ENCODE results near the gene FEM1C.

Gene FEM1C

DNA sequence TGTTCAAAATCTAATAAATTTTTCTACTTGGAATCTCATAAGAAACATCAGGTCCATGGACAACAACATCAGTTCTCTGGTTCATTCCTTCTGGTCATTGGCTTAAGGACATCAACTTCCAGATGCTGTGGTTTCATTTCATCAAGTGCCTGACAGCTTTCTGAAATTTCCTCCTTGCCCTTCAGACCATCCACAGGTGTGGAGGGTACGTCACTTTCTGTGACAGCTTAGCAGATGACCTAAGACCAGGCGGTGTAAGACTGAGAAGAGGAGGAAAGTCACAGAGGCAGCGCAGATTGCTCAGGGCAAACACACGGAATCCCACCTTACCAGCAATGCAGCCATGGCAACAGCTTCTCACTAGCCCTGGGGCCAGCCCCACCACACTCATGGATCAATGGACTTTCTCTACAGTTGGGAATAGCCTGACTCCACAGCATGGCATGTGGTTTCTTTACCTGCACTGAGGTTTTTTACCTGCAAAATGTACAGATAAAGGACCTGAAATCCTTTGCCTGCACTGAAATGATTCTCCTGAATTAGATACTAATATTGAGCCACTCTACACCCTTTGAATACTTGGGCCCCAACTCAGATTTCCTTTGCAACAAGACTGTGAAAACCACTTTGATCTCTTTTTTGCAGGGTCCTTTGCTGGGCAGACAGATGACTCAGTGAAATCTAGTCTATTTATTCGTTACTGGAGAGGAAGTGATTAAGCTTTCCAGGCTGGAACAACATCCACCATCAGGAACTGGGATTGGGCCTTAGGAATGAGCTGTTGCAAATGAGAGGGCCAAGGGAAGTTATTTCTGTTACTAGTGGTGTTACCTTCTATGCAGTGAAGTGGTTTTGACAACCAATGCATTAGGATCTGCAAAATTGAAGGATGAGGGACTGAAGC, 30.8 kb upstream of the FEM1C start:
- DNase-seq (ENCODE audit: low read depth), result no peak

DNA sequence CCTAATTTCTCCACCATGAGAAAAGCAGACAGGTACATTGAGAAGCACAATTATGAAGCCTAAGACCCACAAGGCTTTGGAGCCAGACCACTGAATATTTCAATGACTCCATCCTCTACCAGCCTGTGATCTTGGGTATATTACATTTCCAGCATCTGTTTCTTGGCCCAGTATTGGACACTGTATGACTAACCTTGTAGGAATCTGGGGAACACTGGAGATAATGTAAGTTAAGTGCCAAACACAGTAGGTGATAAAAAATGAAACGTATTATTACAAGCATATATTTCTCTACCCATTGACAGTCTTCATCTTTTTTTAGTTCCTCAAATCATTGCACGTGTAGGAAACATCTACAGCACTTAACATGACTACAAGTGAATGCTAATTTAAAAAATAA, 28.6 kb upstream of the FEM1C start:
- no peak overlapping the region for H3K4me3 ChIP-seq (ENCODE audit: low read depth, low read length)
- in situ Hi-C loops (cut with HindIII; ENCODE audit: low sequenced_read_pairs), result no loop called here
- TF ChIP-seq, protein P1, sequence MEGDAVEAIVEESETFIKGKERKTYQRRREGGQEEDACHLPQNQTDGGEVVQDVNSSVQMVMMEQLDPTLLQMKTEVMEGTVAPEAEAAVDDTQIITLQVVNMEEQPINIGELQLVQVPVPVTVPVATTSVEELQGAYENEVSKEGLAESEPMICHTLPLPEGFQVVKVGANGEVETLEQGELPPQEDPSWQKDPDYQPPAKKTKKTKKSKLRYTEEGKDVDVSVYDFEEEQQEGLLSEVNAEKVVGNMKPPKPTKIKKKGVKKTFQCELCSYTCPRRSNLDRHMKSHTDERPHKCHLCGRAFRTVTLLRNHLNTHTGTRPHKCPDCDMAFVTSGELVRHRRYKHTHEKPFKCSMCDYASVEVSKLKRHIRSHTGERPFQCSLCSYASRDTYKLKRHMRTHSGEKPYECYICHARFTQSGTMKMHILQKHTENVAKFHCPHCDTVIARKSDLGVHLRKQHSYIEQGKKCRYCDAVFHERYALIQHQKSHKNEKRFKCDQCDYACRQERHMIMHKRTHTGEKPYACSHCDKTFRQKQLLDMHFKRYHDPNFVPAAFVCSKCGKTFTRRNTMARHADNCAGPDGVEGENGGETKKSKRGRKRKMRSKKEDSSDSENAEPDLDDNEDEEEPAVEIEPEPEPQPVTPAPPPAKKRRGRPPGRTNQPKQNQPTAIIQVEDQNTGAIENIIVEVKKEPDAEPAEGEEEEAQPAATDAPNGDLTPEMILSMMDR (IDR thresholded peaks at IDR 0.05; ENCODE audit: low read depth, low read length, missing control alignments), result no peak
- DNase-seq (ENCODE audit: low read depth), result peak; percentile 84

More for the DNA sequence above, 30.8 kb upstream of the FEM1C start:
- in situ Hi-C loops (cut with HindIII; ENCODE audit: low sequenced_read_pairs), result no loop called here
- TF ChIP-seq, protein P1 (IDR thresholded peaks at IDR 0.05; ENCODE audit: low read depth, low read length, missing control alignments), result no peak
- H3K4me3 ChIP-seq (ENCODE audit: low read depth, low read length), result no peak overlapping the region

DNA sequence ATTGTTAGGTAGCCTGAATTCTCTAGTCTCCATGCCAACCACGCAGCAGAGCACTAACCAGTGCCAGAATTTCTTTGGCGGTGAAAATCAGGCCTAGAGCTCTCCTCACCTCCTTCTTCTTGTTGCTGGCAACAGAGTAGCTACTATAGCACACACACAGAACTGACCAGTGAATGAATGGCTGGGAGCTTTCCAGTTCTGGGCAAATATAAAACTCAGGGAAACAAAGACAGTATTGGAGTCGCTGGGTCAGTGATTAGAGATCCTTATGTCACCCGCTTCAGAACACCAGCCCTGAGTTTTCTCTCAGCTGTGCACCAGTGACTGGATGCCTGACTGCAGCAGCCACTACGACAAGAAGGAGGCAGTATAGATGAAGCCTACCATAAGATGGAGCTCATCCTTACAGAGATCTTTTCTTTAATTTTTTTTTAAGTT, 26.9 kb upstream of the FEM1C start:
- DNase-seq (ENCODE audit: low read depth), result peak; percentile 33
- in situ Hi-C loops (cut with HindIII; ENCODE audit: low sequenced_read_pairs), result no loop called here
- TF ChIP-seq, protein P1 (IDR thresholded peaks at IDR 0.05; ENCODE audit: low read depth, low read length, missing control alignments), result no peak
- no peak overlapping the region for H3K4me3 ChIP-seq (ENCODE audit: low read depth, low read length)

DNA sequence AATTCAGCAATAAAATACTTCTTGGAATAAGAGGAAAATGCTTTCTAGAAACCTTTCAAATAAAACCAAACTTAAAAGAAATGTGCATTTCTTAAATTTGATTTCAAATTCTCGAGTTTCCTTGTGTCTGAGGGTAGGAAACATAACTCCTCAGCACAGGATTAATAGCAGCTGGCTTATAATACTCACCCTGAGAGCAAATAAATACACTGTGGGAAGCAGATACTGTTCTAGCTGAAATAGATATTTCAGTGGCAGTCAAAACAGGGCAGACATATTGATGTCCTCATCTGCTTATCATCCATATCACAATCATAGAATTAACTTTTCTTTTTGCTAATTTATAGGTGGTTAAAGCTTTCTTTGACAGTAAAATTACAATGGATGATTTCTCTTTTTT, 24.1 kb upstream of the FEM1C start:
- TF ChIP-seq, protein P1 (IDR thresholded peaks at IDR 0.05; ENCODE audit: low read depth, low read length, missing control alignments), result no peak
- no peak overlapping the region for H3K4me3 ChIP-seq (ENCODE audit: low read depth, low read length)
- in situ Hi-C loops (cut with HindIII; ENCODE audit: low sequenced_read_pairs), result no loop called here
- DNase-seq (ENCODE audit: low read depth), result no peak

DNA sequence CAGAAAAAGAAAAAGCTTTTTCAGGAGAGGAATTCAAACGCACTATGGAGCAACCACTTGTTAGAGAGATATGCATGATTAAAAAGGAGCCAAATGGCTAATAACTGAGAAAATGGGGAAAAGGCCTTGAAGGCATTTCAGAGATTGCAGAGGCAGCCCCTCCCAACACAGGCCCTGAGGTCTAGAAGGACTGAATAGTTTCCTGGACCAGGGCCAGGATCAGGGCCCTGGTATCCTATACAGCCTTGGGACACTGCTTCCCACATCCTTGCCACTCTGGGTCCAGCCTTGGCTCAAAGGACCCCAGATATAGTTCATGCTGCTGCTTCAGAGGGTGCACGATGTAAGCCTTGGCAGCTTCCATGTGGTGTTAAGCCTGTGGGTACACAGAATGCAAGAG, 20.7 kb upstream of the FEM1C start:
- in situ Hi-C loops (cut with HindIII; ENCODE audit: low sequenced_read_pairs), result no loop called here
- no peak for DNase-seq (ENCODE audit: low read depth)
- TF ChIP-seq, protein P1 (IDR thresholded peaks at IDR 0.05; ENCODE audit: low read depth, low read length, missing control alignments), result no peak
- no peak overlapping the region for H3K4me3 ChIP-seq (ENCODE audit: low read depth, low read length)

DNA sequence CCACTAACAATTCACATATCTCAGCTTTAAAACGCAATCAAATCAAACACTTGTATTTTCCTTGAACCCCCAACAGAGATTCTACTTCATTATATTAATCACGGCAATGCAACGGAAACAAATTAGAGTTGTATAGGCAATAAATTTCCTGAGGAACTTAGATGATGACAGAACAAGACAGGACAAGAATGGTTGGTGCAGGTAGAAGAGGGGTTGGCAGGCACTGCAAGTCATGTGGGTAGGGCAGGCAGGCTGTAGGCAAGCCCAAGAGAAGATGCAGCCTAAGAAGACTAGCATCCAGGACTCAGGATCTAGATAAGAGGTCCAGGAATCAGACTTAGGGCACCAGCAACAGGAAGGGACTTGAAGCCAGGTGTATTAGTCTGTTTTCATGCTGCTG, 16.6 kb upstream of the FEM1C start:
- H3K4me3 ChIP-seq (ENCODE audit: low read depth, low read length), result no peak overlapping the region
- TF ChIP-seq, protein P1 (IDR thresholded peaks at IDR 0.05; ENCODE audit: low read depth, low read length, missing control alignments), result no peak
- in situ Hi-C loops (cut with HindIII; ENCODE audit: low sequenced_read_pairs), result no loop called here
- no peak for DNase-seq (ENCODE audit: low read depth)
